Measurements from ENCODE around the gene LRMDA.

LRMDA gene

GRCh38 chr10:75436896-75437295 lies 5.5 kb downstream of the LRMDA start:
- Histone ChIP-seq H3K36me3 (ENCODE audit: control insufficient read depth in 2 of 2, insufficient read depth in 1 of 2, low read length in 2 of 2) (no peaks in the 10 kb centered on the region), H3K4me3 (ENCODE audit: low read depth, low read length) (no peak overlapping the region), H3K9me3 (ENCODE audit: control insufficient read depth, insufficient read depth, low read depth, low read length) (no peaks in the 10 kb centered on the region), H3K27ac (ENCODE audit: extremely low read depth, low read depth, low read length) (no peak overlapping the region), H3K4me1 (ENCODE audit: control insufficient read depth, insufficient read depth, low read length) (peaks cover 7% of the 10 kb centered on the region; the same call in 1 of the 2 replicates)
- POLR2A ChIA-PET: no interaction called here
- TF ChIP-seq ZNF488 (tag by site-specific recombination; IDR thresholded peaks at IDR 0.05): no peak
- no peak for TF ChIP-seq ZNF280C (tag by site-specific recombination; IDR thresholded peaks at IDR 0.05)
- no peak for TF ChIP-seq ZNF658 (tag by site-specific recombination; IDR thresholded peaks at IDR 0.05)
- no peak for TF ChIP-seq ZNF112 (tag by site-specific recombination; IDR thresholded peaks at IDR 0.05)
- no peak for TF ChIP-seq ZNF175 (tag by site-specific recombination; IDR thresholded peaks at IDR 0.05)
- no peak for TF ChIP-seq ZNF202 (tag by site-specific recombination; IDR thresholded peaks at IDR 0.05; ENCODE audit: borderline replicate concordance)
- TF ChIP-seq MYNN (tag by site-specific recombination; IDR thresholded peaks at IDR 0.05; ENCODE audit: borderline replicate concordance): no peak
- TF ChIP-seq ZNF302 (tag by site-specific recombination; IDR thresholded peaks at IDR 0.05; ENCODE audit: low read depth): no peak
- TF ChIP-seq ZBTB1 (tag by site-specific recombination; IDR thresholded peaks at IDR 0.05): no peak
- TF ChIP-seq ZNF133 (tag by site-specific recombination; IDR thresholded peaks at IDR 0.05): no peak
- CTCF ChIA-PET: interaction anchor here (1.5 kb wide), 1 partner anchor 9 kb away, joined by 3 read pairs; no protein-coding TSS in a partner anchor

- POLR2A ChIA-PET: interaction anchor here (0.7 kb wide), 1 partner anchor 36 kb away, joined by 4 read pairs; the partner anchor contains the start of gene ZNF503
- peaks cover 7% of the 10 kb centered on the region; the same call in 1 of the 2 replicates for H3K4me1 ChIP-seq (ENCODE audit: control insufficient read depth, insufficient read depth, low read length)
- no peaks in the 10 kb centered on the region for H3K36me3 ChIP-seq (ENCODE audit: control insufficient read depth in 2 of 2, insufficient read depth in 1 of 2, low read length in 2 of 2)
- no peaks in the 10 kb centered on the region for H3K9me3 ChIP-seq (ENCODE audit: control insufficient read depth, insufficient read depth, low read depth, low read length)
- CTCF ChIA-PET: interaction anchor here (1.5 kb wide), 1 partner anchor 9 kb away, joined by 3 read pairs; no protein-coding TSS in a partner anchor
- H3K4me3 ChIP-seq (ENCODE audit: low read depth, low read length): no peak overlapping the region
- TF ChIP-seq ZNF311 (tag by site-specific recombination; IDR thresholded peaks at IDR 0.05; ENCODE audit: borderline replicate concordance): no peak
- no peak for TF ChIP-seq ZNF501 (tag by site-specific recombination; IDR thresholded peaks at IDR 0.05)
- no peak for TF ChIP-seq ZNF132 (tag by site-specific recombination; IDR thresholded peaks at IDR 0.05; ENCODE audit: borderline replicate concordance)
- no peak for TF ChIP-seq ZSCAN16 (tag by site-specific recombination; IDR thresholded peaks at IDR 0.05)
- H3K27ac ChIP-seq (ENCODE audit: extremely low read depth, low read depth, low read length): no peak overlapping the region
These were observed 6.3 kb downstream of the LRMDA start for GRCh38 chr10:75437693-75438092.

- H3K36me3 ChIP-seq (ENCODE audit: control insufficient read depth in 2 of 2, insufficient read depth in 1 of 2, low read length in 2 of 2): no peaks in the 10 kb centered on the region
- TF ChIP-seq ZNF423 (tag by site-specific recombination; IDR thresholded peaks at IDR 0.05) (no peak), ZNF830 (tag by site-specific recombination; IDR thresholded peaks at IDR 0.05; ENCODE audit: low read depth) (no peak), GLI2 (tag by site-specific recombination; IDR thresholded peaks at IDR 0.05; ENCODE audit: borderline replicate concordance, low read depth) (no peak), SP2 (tag by site-specific recombination; IDR thresholded peaks at IDR 0.05) (no peak), TSHZ1 (tag by site-specific recombination; IDR thresholded peaks at IDR 0.05; ENCODE audit: borderline replicate concordance) (no peak), ZNF37A (tag by site-specific recombination; IDR thresholded peaks at IDR 0.05) (no peak), ZNF701 (tag by site-specific recombination; IDR thresholded peaks at IDR 0.05) (no peak), ZNF433 (tag by site-specific recombination; IDR thresholded peaks at IDR 0.05; ENCODE audit: low read depth) (no peak), KLF17 (tag by site-specific recombination; IDR thresholded peaks at IDR 0.05) (no peak), ZNF221 (tag by site-specific recombination; IDR thresholded peaks at IDR 0.05; ENCODE audit: borderline replicate concordance) (no peak)
These were observed 6.9 kb downstream of the LRMDA start for GRCh38 chr10:75438275-75438674.

More at GRCh38 chr10:75438275-75438674, 6.9 kb downstream of the LRMDA start:
- Histone ChIP-seq H3K4me1 (ENCODE audit: control insufficient read depth, insufficient read depth, low read length) (peaks cover 3% of the 10 kb centered on the region; the same call in 1 of the 2 replicates), H3K27ac (ENCODE audit: extremely low read depth, low read depth, low read length) (no peak overlapping the region), H3K9me3 (ENCODE audit: control insufficient read depth, insufficient read depth, low read depth, low read length) (no peaks in the 10 kb centered on the region), H3K4me3 (ENCODE audit: low read depth, low read length) (no peak overlapping the region)
- ChIA-PET POLR2A (interaction anchor here (0.7 kb wide), 1 partner anchor 36 kb away, joined by 4 read pairs; the partner anchor contains the start of gene ZNF503), CTCF (no interaction called here)
